DMS114 treated with DMSO at 0.1 percent for 48 hours (cell line): ENCODE data around the gene ZKSCAN3.
"Not testable (repeated sequence)": the region's sequence is repeated elsewhere in the genome, so short reads cannot be mapped to it uniquely, and the experiment has no call there.

Source experiments
- DNase-seq: peaks from one replicate; lab custom pipeline; 2025; ENCODE audit not compliant: unreplicated experiment; lab: John Stamatoyannopoulos, UW

The ZKSCAN3 gene

GRCh38 chr6:28340310-28341095 is 9.2 kb upstream of the ZKSCAN3 start:
- DNase-seq: no peak

GRCh38 chr6:28343898-28344677 is 5.7 kb upstream of the ZKSCAN3 start:
- DNase-seq: no peak

- DNase-seq: no peak
Observed at GRCh38 chr6:28345201-28345600, 4.5 kb upstream of the ZKSCAN3 start.

- no peak for DNase-seq
Observed at GRCh38 chr6:28347119-28347518, 2.6 kb upstream of the ZKSCAN3 start.

- DNase-seq: no peak
Observed at GRCh38 chr6:28349344-28349891, 329 bp upstream of the ZKSCAN3 start.

GRCh38 chr6:28351087-28351486 is 1.3 kb downstream of the ZKSCAN3 start:
- no peak for DNase-seq

GRCh38 chr6:28351493-28351925 is 1.8 kb downstream of the ZKSCAN3 start:
- no peak for DNase-seq

GRCh38 chr6:28353356-28353755 is 3.6 kb downstream of the ZKSCAN3 start:
- DNase-seq: no peak

- no peak for DNase-seq
Observed at GRCh38 chr6:28353981-28354676, 4.4 kb downstream of the ZKSCAN3 start.

- no peak for DNase-seq
Observed at GRCh38 chr6:28354688-28355554, 5.2 kb downstream of the ZKSCAN3 start.

- DNase-seq: peak; percentile 89
Observed at GRCh38 chr6:28355743-28356665, 6.3 kb downstream of the ZKSCAN3 start.

- DNase-seq: no peak
Observed at GRCh38 chr6:28356666-28357020, 6.9 kb downstream of the ZKSCAN3 start.

GRCh38 chr6:28357036-28357435 is 7.3 kb downstream of the ZKSCAN3 start:
- no peak for DNase-seq

GRCh38 chr6:28359562-28359961 is 9.8 kb downstream of the ZKSCAN3 start:
- DNase-seq: not testable (repeated sequence)

GRCh38 chr6:28360961-28361360 is 11.2 kb downstream of the ZKSCAN3 start:
- DNase-seq: no peak

- not testable (repeated sequence) for DNase-seq
Observed at GRCh38 chr6:28365590-28365989, 15.8 kb downstream of the ZKSCAN3 start.

GRCh38 chr6:28368522-28368921 is 18.8 kb downstream of the ZKSCAN3 start:
- DNase-seq: no peak

GRCh38 chr6:28369463-28369862 is 19.7 kb downstream of the ZKSCAN3 start:
- no peak for DNase-seq

GRCh38 chr6:28370440-28370839 is 20.7 kb downstream of the ZKSCAN3 start:
- no peak for DNase-seq
